NCI-H2029 (cell line): ENCODE measurements around the gene NR1D2.

ENCODE experiments used
- DNase-seq: peaks from one replicate; lab custom pipeline; 2025; lab: John Stamatoyannopoulos, UW

NR1D2 gene

GRCh38 chr3:23966328-23966727, 21.2 kb downstream of the NR1D2 start:
- DNase-seq, result no peak

- no peak for DNase-seq
Observed at GRCh38 chr3:23968463-23969184, 23.5 kb downstream of the NR1D2 start.

GRCh38 chr3:23969393-23969792, 24.3 kb downstream of the NR1D2 start:
- no peak for DNase-seq

GRCh38 chr3:23971684-23972083, 26.6 kb downstream of the NR1D2 start:
- DNase-seq, result no peak

- DNase-seq, result no peak
Observed at GRCh38 chr3:23976555-23976954, 31.5 kb downstream of the NR1D2 start.

GRCh38 chr3:23979569-23979968, 34.5 kb downstream of the NR1D2 start:
- DNase-seq, result no peak

GRCh38 chr3:23981136-23981535, 36.0 kb downstream of the NR1D2 start:
- DNase-seq, result no peak

GRCh38 chr3:23981955-23982354, 36.9 kb downstream of the NR1D2 start:
- no peak for DNase-seq

GRCh38 chr3:23984934-23985333, 39.8 kb downstream of the NR1D2 start:
- DNase-seq, result no peak

- no peak for DNase-seq
Observed at GRCh38 chr3:23985747-23986544, 40.9 kb downstream of the NR1D2 start.

GRCh38 chr3:23987356-23987755, 42.3 kb downstream of the NR1D2 start:
- no peak for DNase-seq

GRCh38 chr3:23991306-23991682, 46.2 kb downstream of the NR1D2 start:
- DNase-seq, result no peak

GRCh38 chr3:23991683-23992628, 46.9 kb downstream of the NR1D2 start:
- DNase-seq, result peak; percentile 90

GRCh38 chr3:23993556-23994243, 48.6 kb downstream of the NR1D2 start:
- no peak for DNase-seq

GRCh38 chr3:23994244-23994569, 49.1 kb downstream of the NR1D2 start:
- no peak for DNase-seq

- DNase-seq, result no peak
Observed at GRCh38 chr3:23995219-23995618, 50.1 kb downstream of the NR1D2 start.

GRCh38 chr3:23996095-23996524, 51.0 kb downstream of the NR1D2 start:
- DNase-seq, result no peak

- DNase-seq, result peak; percentile 34
Observed at GRCh38 chr3:23999012-23999641, 54.0 kb downstream of the NR1D2 start.

GRCh38 chr3:24002129-24002528, 57.0 kb downstream of the NR1D2 start:
- DNase-seq, result no peak

GRCh38 chr3:24003466-24003865, 58.4 kb downstream of the NR1D2 start:
- no peak for DNase-seq

- DNase-seq, result no peak
Observed at GRCh38 chr3:24004171-24004938, 59.3 kb downstream of the NR1D2 start.
